Stimulated activated CD4-positive, alpha-beta T cell treated with anti-CD3 and anti-CD28 coated beads, Interleukin-2, amount 100 ng/mL, for 4 hours (primary cell): ENCODE data around the gene NOD2.

ENCODE experiments used
- DNase-seq: peaks from one replicate; pipeline ENCODE4 v3.0.0-alpha.2; 2020; ENCODE audit warnings: low read depth

NOD2 gene

DNA sequence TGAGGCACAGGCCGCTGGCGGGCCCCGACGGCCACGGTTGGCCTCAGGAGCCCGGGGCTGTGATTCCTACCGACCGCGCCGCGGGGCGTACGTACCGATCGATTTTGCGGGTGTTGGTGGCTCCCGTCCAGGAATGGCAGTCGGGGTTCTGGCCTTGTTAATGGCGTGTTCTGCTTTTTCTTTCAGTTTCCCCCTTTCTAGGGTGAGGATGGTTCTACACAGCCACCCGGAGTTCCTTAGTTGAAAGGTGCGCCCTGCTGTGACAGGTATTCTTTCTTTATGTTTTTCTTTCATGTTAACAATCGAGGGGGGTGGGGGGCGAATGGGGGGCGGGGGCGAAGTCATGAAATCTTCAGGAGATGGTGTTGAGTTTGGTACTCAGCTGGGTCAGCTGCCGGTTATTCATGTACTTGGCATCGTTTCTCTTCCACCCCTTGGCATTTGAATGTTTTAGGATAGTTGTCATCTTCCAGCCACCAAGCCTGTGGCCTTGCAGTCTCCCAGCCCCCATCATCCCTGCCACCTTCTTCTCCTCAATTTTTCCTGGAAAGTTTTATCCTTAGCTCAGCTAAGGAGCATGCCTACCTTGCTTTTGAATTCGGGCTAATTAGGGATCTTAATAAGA lies 49.3 kb downstream of the NOD2 start:
- DNase-seq, result no peak

DNA sequence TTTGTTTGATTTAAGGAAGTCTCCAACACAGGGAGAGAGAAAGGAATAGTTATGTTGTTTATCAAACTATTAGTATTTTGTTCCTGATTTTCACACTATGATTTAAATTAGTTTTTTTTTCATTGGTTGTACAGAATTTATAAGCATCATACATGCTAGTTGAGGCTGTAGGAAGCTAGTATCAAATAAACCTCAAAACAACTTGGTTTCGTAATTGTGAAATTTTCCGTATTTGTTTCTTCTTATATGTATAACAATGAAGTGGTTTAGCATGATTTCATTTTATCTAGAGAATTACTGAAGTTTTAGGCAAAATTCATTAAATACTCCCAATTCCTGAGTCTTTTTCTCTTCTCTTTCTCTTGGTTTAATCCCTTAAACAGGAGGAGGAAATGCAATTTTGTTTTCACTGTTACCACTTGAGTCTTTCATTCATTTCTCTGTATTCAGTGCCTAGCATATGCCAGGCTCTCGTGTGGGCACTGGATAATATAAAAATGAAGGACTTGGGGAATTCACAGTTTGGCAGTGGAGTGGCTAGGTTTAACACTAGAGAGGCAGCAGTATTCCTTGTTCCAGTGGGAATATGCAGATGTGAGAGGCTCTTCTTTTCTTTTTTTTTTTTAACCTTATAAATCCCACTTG lies 50.3 kb downstream of the NOD2 start:
- no peak for DNase-seq

- no peak for DNase-seq
Measured at GRCh38 chr16:50744881-50745280, 51.5 kb downstream of the NOD2 start.

- DNase-seq, result no peak
Measured at GRCh38 chr16:50745940-50746339, 52.5 kb downstream of the NOD2 start.

- DNase-seq, result no peak
Measured at GRCh38 chr16:50747207-50747956, 54.0 kb downstream of the NOD2 start.

- DNase-seq, result no peak
Measured at GRCh38 chr16:50751528-50751927, 58.1 kb downstream of the NOD2 start.

DNA sequence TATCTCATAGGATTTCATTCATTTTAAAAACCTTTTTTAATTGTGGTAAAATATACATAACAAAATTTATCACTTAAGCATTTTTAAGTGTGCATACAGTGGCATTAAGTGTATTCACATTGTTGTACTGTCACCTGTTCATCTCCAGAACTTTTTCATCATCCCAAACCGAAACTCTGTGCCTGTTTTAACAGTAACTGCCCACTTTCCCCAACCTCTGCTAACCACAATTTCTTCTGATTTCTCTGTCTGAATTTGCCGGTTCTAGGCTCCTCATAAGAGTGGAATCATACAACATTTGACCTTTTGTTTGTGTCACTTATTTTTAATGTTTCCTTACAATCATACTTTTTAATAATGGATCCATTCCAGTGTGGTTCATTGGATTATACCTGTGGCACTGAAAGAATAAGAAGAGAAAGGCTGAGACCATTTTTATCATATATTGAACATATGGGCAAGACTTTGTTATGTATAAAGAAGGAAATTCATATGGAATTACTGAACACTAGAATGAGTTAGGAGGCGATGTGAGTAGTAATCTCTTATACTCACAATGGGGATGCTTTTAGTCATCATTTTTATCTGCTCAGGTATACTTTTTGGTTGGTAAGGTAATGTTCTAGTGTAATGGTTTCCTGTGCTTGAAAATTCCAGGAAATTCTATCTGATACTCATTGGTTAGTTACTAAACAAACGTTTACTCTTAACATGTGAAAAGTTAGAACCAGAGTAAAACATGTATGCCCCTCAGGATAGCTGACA lies 59.2 kb downstream of the NOD2 start:
- DNase-seq, result no peak

DNA sequence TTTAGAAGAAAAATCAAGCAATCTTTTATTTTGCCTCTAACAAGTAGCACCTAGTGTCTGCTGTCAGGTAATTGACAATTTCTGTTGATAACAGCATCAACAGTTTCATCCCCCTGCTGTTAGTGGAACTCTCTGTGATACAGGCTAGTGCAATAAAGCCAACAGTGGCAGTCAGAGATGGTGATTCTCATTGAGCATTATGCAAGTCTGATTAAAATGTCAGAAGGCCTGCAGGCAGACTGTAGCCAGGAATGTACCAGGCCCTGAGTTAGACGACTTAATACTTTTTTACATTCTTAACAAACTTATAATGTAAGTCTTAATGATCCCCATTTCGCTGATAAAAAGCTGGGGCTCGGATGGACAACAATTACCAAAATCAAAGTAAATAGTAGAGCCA lies 63.1 kb downstream of the NOD2 start:
- DNase-seq, result no peak

- no peak for DNase-seq
Measured at GRCh38 chr16:50761267-50761666, 67.9 kb downstream of the NOD2 start.

- DNase-seq, result no peak
Measured at GRCh38 chr16:50762241-50762640, 68.8 kb downstream of the NOD2 start.

DNA sequence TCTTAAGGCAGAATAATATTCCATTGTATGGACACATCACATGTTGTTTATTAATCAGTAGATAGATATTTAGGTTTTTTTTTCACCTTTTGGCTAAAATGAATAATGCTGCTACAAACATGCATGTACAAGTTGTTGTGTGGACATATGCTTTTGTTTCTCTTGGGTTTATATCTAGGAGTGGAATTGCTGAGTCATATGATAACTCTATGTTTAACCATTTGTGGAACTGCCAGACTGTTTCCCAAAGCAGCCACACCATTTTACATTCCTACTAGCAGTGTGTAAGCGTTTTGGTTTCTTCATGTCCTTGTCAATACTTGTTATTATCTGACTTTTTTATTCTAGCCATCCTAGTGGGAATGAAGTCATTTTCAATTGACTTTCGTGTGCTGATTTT lies 69.8 kb downstream of the NOD2 start:
- DNase-seq, result no peak

DNA sequence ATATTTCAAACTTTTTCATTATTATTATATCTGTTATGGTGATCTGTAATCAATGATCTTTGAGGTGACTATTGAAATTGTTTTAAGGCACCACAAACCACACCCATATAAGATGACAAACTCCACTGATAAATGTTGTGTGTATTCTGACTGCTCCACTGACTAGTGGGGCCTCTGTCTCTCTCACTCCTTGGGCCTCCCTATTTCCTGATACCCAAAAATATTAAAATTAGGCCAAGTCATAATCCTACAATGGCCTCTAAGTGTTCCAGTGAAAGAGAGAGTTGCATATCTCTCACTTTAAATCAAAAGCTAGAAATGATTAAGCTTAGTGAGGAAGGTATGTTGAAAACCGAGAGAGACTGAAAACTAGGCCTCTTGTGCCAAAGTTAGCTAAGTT lies 71.9 kb downstream of the NOD2 start:
- no peak for DNase-seq

DNA sequence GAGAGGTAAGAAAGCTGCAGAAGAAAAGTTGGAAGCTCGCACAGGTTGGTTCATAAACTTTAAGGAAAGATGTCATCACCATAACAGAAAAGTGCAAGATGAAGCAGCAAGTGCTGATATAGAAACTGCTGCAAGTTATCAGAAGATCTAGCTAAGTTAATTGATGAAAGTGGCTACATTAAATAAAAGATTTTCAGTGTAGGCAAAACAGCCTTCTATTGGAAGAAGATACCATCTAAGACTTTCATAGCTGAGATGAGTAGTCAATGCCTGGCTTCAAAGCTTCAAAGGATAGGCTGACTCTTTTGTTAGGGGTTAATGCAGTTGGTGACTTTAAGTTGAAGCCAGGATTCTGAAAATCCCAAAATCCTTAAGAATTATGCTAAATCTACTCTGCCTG lies 72.5 kb downstream of the NOD2 start:
- DNase-seq, result no peak

GRCh38 chr16:50767197-50767596 lies 73.8 kb downstream of the NOD2 start:
- no peak for DNase-seq

DNA sequence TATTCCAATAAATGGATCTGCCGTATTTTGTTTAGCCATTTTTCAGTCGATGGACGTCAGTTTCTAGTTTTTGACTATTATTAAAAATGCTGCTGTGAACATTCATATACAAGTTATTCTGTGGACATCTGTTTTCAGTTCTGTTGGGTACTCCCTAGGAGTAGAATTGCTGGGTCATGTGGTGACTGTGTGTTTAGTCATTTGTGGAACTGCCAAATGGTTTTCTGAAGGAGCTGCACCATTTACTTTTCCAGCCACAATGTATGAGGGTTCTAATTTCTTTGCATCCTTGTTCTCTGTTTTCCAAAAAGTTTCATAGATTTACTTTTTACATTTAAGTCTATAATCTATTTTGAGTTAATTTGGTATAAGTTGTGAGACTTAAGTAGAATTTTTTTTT lies 78.0 kb downstream of the NOD2 start:
- no peak for DNase-seq

GRCh38 chr16:50774405-50774804 lies 81.0 kb downstream of the NOD2 start:
- no peak for DNase-seq

GRCh38 chr16:50774960-50775359 lies 81.6 kb downstream of the NOD2 start:
- DNase-seq, result no peak

GRCh38 chr16:50776037-50776436 lies 82.6 kb downstream of the NOD2 start:
- DNase-seq, result no peak

DNA sequence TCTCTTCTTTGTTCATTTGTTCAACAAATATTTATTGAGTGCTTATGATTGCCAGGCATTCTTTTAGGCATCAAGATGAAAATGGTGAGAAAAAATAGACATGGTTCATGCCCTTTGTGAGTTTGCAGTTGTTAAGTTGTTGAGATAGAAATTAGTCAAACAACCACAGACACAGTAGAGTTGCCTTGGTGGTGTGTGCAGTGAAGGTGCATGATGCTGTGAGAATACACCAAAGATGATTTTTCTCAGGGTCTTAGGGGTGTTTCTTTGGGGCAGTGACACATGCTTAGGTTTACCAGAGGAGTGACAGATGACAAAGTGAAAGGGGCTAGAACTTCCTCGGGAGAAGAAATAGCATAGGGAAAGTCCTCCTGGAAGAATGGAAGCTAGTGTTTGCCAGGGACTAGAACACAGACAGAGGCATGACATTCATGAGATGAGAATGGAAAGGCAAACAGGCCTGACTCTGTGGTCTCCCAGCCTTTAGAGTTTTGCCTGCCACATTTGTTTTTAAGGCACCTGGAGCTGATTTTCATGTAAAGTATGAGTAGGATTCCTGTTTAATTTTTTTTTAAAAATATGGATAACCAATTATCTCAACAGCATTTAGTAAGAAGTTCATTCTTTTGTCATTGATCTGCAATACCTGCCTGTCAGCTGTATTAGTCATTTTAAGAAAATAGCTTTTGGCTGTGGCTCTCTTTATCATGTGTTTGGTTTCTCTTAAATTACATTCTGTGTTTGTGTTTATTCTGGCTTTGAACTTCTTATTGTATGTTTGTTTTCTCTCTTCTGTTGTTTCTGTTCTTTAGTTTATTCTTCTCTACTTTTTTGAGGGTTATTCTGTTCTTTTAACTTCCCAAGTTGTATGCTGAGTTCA lies 85.1 kb downstream of the NOD2 start:
- DNase-seq, result no peak

DNA sequence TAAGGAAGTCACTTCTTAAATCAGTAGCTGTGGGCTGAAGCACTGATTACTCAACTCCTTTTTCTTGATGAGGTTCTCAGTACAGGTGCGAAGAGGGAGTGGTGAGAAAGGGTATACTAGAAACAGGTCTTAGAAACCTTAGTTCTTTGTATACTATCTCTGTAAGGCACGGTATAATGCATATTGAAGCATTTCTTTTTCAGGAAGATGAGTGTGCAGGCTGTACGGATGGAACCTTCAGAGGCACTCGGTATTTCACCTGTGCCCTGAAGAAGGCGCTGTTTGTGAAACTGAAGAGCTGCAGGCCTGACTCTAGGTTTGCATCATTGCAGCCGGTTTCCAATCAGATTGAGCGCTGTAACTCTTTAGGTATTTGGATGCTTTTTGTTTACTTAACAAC lies 87.6 kb downstream of the NOD2 start:
- DNase-seq, result no peak

- no peak for DNase-seq
Measured at GRCh38 chr16:50781518-50781917, 88.1 kb downstream of the NOD2 start.
